Measurements from ENCODE around the gene CRYZ.
"Not testable (repeated sequence)": the region's sequence is repeated elsewhere in the genome, so short reads cannot be mapped to it uniquely, and the experiment has no call there.

CRYZ gene

DNA sequence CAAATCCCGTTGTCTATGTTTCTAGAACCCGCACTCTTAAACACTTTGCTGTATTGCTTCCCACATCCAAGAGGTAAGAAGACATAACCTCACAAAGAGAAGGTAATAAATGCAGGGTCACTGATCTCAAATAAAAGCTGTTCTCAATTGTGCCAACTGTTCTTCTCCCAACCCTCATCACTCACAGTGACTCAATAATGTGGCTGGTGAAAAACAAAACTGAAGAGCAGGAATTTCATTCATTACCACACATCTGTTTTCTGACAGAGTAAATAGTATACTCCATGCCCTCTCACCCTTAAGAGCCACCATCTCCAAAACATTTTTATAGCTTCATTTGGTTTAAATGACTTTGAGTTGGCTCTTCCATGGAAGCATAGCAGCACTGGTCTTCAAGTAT is 53.0 kb downstream of the CRYZ start:
- no peak for DNase-seq

DNA sequence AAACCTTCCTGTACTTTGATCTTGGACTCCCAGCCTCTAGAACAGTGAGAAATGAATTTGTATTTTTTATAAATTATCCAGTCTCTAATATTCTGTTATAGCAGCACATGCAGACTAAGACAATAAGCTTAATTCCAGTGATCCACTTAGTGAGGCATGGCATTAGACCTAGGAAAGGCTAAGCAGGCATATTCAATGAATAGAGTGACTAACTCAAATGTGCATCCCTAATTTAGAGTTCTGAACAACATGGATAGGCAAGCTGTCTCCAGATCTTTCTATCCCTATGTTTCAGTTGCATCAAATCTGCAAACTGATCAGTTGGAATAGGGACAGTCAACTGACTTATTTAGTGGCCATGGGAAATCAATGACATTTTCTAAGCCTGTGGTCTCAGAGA is 54.9 kb downstream of the CRYZ start:
- DNase-seq, result no peak

DNA sequence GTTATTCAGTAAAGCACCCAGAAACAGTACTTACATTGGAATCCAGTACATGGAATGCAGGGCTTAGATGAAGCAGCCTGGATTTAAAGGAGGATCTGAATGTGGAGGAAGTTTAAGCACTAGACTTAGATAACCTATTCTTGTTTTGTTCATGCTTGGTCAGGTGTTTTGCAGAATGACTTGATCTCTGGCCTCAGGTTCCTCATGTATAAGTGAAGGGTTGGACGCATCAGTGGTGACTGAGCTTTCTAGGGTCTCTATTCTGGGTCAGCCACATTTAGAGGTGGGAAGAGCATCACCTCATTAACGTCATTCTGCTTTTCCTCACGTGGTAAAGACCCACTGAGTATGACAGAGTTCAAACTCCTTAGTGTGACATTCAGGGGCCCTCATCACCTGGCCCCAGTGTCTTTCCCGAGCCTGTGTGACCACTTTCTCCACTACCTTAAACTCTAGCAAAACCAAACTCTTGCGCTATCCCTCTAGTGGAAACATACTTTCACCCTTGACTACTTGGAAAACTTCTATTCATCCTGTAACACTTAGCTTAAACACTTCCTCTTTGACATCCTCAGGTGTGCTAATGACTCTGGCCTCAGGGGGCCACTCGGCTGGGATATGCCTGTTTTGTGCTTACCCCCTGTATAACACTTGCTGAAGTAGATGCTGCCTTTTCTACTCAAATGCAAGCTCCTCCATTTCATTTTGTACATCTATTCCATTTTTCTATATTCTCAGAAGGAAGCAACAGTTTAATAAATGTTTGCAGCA is 58.4 kb downstream of the CRYZ start:
- DNase-seq, result no peak

DNA sequence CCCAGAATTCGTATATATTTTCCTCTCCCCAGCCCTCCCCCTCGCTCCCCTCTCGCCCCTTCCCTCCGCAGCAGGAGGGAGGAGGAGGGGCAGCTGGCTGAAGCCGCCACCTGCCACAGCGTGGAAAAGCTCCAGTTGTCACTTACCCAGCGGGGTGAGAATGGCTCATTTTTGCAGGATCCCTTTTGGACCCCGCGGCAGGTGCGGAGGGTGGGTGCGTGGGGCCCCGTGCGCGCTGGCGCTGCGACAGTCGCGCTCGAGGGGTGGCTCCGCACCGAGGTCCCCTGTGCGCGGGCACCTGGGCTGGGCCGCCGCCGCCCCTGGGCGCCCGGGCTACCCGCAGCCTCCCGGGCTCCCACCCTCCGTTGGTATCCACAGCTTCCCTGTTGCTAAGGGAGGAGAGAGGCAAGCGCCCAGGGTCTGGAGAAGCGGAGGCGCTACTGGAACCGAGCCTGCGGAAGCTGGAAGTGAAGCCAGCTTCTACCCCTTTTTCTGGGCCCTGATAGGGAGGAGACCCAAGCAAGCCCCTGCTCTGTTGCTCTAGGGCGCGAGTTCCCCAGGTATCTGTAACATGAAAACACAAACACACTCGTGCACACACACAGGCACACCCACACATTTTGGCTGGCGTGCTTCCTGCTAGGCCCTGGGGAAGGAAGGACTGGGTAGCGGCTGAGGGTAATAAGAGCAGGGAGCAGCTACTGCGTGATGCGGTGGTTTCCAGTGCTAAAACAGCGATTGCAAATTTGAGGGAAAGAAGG is 59.3 kb downstream of the CRYZ start, which contains the start of gene ERICH3:
Gene ERICH3 (minus strand): TSS at position 442 of the 761 bp plus-strand sequence. CDS start 273 bp downstream, at position 169.
- peak; percentile 5 for DNase-seq

DNA sequence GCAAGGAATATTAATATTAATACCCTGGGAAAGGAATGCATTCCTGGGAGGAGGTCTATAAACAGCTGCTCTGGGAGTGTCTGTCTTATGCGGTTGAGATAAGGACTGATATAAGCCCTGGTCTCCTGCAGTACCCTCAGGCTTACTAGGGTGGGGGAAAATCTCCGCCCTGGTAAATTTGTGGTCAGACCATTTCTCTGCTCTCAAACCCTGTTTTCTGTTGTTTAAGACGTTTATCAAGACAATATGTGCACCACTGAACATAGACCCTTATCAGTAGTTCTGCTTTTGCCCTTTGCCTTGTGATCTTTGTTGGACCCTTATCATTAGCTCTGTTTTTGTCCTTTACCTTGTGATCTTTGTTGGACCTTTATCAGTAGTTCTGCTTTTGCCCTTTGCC is 62.0 kb downstream of the CRYZ start:
- not testable (repeated sequence) for DNase-seq
